Measurements from ENCODE around the gene CD8A.

CD8A gene

DNA sequence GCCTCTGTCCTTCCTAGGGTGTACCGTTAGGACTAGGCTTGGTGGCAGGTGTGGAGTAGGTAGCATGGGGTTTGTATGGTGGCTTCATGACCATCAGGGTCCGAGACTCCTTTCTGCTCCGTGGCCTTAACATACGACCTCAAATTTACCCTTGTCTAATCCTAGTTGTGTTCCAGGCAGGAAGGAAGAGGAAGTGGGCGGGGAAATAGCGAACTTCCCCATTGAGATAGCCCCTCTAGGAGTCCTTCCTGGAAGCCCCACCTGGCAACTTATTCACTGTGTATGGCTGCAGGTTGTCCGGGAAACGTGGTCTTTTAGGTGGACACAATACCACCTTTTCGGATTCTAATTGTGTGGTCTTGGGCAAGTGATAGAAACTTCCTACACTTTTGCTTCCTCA, 9.3 kb downstream of the CD8A start:
- H3K27me3 ChIP-seq (ENCODE audit: control insufficient read depth, low read length) = peaks cover 3% of the 10 kb centered on the region; the same call in 1 of the 2 replicates
- no peaks in the 10 kb centered on the region for H4K20me1 ChIP-seq (ENCODE audit: control insufficient read depth, insufficient read depth, low read depth, low read length)
- H3K79me2 ChIP-seq (ENCODE audit: control insufficient read depth, low read length) = no peaks in the 10 kb centered on the region
- no peak overlapping the region for H3K27ac ChIP-seq (ENCODE audit: low read depth, low read length)
- H3F3A ChIP-seq (ENCODE audit: control insufficient read depth, insufficient read depth) = no peaks in the 10 kb centered on the region
- no peaks in the 10 kb centered on the region for H3K9me3 ChIP-seq (ENCODE audit: control insufficient read depth, insufficient read depth, low read length)
- no peak overlapping the region for H3K4me3 ChIP-seq (ENCODE audit: low read length)
- TF ChIP-seq EZH2phosphoT487 (IDR thresholded peaks at IDR 0.05; ENCODE audit: borderline replicate concordance, low read length) = no peak
- TF ChIP-seq, protein P1, sequence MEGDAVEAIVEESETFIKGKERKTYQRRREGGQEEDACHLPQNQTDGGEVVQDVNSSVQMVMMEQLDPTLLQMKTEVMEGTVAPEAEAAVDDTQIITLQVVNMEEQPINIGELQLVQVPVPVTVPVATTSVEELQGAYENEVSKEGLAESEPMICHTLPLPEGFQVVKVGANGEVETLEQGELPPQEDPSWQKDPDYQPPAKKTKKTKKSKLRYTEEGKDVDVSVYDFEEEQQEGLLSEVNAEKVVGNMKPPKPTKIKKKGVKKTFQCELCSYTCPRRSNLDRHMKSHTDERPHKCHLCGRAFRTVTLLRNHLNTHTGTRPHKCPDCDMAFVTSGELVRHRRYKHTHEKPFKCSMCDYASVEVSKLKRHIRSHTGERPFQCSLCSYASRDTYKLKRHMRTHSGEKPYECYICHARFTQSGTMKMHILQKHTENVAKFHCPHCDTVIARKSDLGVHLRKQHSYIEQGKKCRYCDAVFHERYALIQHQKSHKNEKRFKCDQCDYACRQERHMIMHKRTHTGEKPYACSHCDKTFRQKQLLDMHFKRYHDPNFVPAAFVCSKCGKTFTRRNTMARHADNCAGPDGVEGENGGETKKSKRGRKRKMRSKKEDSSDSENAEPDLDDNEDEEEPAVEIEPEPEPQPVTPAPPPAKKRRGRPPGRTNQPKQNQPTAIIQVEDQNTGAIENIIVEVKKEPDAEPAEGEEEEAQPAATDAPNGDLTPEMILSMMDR (IDR thresholded peaks at IDR 0.05; ENCODE audit: low read depth, low read length, poor library complexity, severe bottlenecking) = no peak
- no peaks in the 10 kb centered on the region; the same call in 1 of the 2 replicates for H3K4me1 ChIP-seq (ENCODE audit: control insufficient read depth, low read length)
- no peak overlapping the region for H3K4me2 ChIP-seq (ENCODE audit: low read length)
- no peaks in the 10 kb centered on the region for H3K36me3 ChIP-seq (ENCODE audit: control insufficient read depth, low read length)
- no peaks in the 10 kb centered on the region for H3K9me2 ChIP-seq (replicated peaks; ENCODE audit: control insufficient read depth, low read length)

DNA sequence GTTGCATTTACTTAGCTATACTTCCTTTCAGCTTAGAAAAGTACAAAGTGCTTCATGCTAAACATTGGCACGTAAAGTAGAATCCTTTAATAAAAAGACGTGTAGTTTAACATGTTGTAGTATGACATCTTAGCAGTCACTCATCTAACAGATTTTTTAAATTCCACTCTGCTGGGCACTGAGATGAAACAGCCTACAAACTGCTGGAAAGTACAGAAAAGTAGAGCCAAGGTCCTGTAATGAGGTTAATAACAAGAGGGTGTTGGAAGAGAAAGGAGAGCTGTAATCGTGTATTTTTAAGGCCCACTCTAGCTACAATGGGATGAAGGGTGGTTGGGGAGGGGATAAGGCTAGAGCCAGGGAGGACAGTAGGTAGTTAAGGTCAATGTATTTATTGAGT, 10.7 kb downstream of the CD8A start:
- H3F3A ChIP-seq (ENCODE audit: control insufficient read depth, insufficient read depth) = no peaks in the 10 kb centered on the region
- H3K27me3 ChIP-seq (ENCODE audit: control insufficient read depth, low read length) = peaks cover 3% of the 10 kb centered on the region; the same call in 1 of the 2 replicates
- H3K9me3 ChIP-seq (ENCODE audit: control insufficient read depth, insufficient read depth, low read length) = no peaks in the 10 kb centered on the region
- no peaks in the 10 kb centered on the region for H4K20me1 ChIP-seq (ENCODE audit: control insufficient read depth, insufficient read depth, low read depth, low read length)
- H3K4me1 ChIP-seq (ENCODE audit: control insufficient read depth, low read length) = no peaks in the 10 kb centered on the region; the same call in 1 of the 2 replicates
- H3K27ac ChIP-seq (ENCODE audit: low read depth, low read length) = no peak overlapping the region
- no peaks in the 10 kb centered on the region for H3K9me2 ChIP-seq (replicated peaks; ENCODE audit: control insufficient read depth, low read length)
- no peaks in the 10 kb centered on the region for H3K79me2 ChIP-seq (ENCODE audit: control insufficient read depth, low read length)
- peaks cover 6% of the 10 kb centered on the region for H3K36me3 ChIP-seq (ENCODE audit: control insufficient read depth, low read length)
- TF ChIP-seq EZH2phosphoT487 (IDR thresholded peaks at IDR 0.05; ENCODE audit: borderline replicate concordance, low read length) = no peak
- TF ChIP-seq, protein P1 (IDR thresholded peaks at IDR 0.05; ENCODE audit: low read depth, low read length, poor library complexity, severe bottlenecking) = no peak
- no peak overlapping the region for H3K4me3 ChIP-seq (ENCODE audit: low read length)
- H3K4me2 ChIP-seq (ENCODE audit: low read length) = no peak overlapping the region

DNA sequence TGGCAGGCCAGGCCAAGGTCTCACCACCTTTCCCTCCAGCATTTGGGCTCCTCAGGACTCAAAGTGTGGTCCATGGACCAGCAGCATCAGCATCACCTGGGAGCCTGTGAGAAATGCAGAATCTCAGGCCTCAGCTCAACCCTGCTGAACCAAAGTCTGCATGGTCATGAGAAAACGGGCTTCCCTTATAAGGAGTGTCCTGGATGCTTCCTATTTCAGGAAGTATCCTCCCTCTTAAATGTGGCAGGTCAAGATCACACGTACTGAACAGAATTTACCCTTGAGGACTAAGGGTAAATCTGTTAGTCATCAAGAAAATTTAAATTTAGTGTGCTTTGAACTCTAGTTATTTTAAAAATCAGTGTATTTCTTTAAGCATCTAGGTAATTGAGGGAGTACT, 11.8 kb downstream of the CD8A start:
- no peaks in the 10 kb centered on the region for H4K20me1 ChIP-seq (ENCODE audit: control insufficient read depth, insufficient read depth, low read depth, low read length)
- H3K9me2 ChIP-seq (replicated peaks; ENCODE audit: control insufficient read depth, low read length) = no peaks in the 10 kb centered on the region
- no peak overlapping the region for H3K4me2 ChIP-seq (ENCODE audit: low read length)
- no peak overlapping the region for H3K27ac ChIP-seq (ENCODE audit: low read depth, low read length)
- H3K36me3 ChIP-seq (ENCODE audit: control insufficient read depth, low read length) = peaks cover 16% of the 10 kb centered on the region
- H3K27me3 ChIP-seq (ENCODE audit: control insufficient read depth, low read length) = peaks cover 3% of the 10 kb centered on the region; the same call in 1 of the 2 replicates
- no peaks in the 10 kb centered on the region; the same call in 1 of the 2 replicates for H3K4me1 ChIP-seq (ENCODE audit: control insufficient read depth, low read length)
- no peak overlapping the region for H3K4me3 ChIP-seq (ENCODE audit: low read length)
- H3K79me2 ChIP-seq (ENCODE audit: control insufficient read depth, low read length) = no peaks in the 10 kb centered on the region
- no peaks in the 10 kb centered on the region for H3F3A ChIP-seq (ENCODE audit: control insufficient read depth, insufficient read depth)
- no peak for TF ChIP-seq EZH2phosphoT487 (IDR thresholded peaks at IDR 0.05; ENCODE audit: borderline replicate concordance, low read length)
- TF ChIP-seq, protein P1 (IDR thresholded peaks at IDR 0.05; ENCODE audit: low read depth, low read length, poor library complexity, severe bottlenecking) = no peak
- no peaks in the 10 kb centered on the region for H3K9me3 ChIP-seq (ENCODE audit: control insufficient read depth, insufficient read depth, low read length)
